Muscle layer of duodenum (tissue), 2 donors: ENCODE data around the gene ARL16.
A peak's percentile ranks its signal among the peaks of the same experiment; 100 is the strongest.

Experiments
- H3K27ac ChIP-seq: one replicate; pipeline ENCODE4 v1.7.0; 2013; ENCODE audit warnings: mild to moderate bottlenecking, low read length
- H3K27me3 ChIP-seq: one replicate; pipeline ENCODE4 v1.7.0; 2013; ENCODE audit warnings: low read depth, mild to moderate bottlenecking, control low read depth, low read length
- H3K36me3 ChIP-seq, 2 donors: one replicate each; pipeline ENCODE4 v1.7.0; 2013; ENCODE audit warnings: low read length in 2 of 2, control low read depth in 1 of 2, mild to moderate bottlenecking in 1 of 2; ENCODE audit not compliant: insufficient read depth in 2 of 2, control insufficient read depth in 1 of 2
- H3K4me1 ChIP-seq, 2 donors: one replicate each; pipeline ENCODE4 v1.7.0; 2013; ENCODE audit warnings: low read length in 2 of 2, mild to moderate bottlenecking in 2 of 2, control low read depth in 1 of 2, moderate library complexity in 1 of 2; ENCODE audit not compliant: insufficient read depth in 2 of 2, control insufficient read depth in 1 of 2
- H3K4me3 ChIP-seq, 2 donors: one replicate each; pipeline ENCODE4 v1.7.0; 2013; ENCODE audit warnings: low read length in 2 of 2, low read depth in 1 of 2, mild to moderate bottlenecking in 1 of 2
- H3K9me3 ChIP-seq, 2 donors: one replicate each; pipeline ENCODE4 v1.7.0; 2013; ENCODE audit warnings: low read length in 2 of 2, control low read depth in 1 of 2, mild to moderate bottlenecking in 1 of 2; ENCODE audit not compliant: control insufficient read depth in 1 of 2
- donor health status: healthy.

Gene ARL16

DNA sequence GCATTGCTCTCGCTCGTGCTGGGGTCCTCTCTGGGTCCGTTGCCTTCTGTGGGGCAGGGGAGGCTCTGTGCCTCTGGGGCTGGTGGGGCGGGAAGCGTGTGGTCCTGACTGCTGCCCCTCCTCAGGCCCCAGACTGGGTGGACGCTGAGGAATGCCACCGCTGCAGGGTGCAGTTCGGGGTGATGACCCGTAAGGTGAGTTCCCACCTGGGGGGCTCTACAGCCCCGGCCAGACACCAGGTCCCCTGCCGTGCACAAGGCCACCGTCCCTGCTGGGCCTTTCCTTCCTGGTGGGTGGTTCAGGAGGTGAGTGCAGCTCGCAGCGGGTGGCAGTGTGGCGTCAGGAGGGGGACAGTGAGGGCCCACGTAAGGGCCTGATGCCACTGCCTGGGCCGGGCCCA is 7.0 kb upstream of the ARL16 start:
- Histone ChIP-seq H3K9me3 (no peaks in the 10 kb centered on the region), H3K4me3 (no peak overlapping the region), H3K36me3 (peaks cover 55 to 93% of the 10 kb centered on the region in 2 donors), H3K27me3 (no peaks in the 10 kb centered on the region), H3K4me1 (peaks cover 0 to 2% of the 10 kb centered on the region in 2 donors), H3K27ac (no peak overlapping the region)

DNA sequence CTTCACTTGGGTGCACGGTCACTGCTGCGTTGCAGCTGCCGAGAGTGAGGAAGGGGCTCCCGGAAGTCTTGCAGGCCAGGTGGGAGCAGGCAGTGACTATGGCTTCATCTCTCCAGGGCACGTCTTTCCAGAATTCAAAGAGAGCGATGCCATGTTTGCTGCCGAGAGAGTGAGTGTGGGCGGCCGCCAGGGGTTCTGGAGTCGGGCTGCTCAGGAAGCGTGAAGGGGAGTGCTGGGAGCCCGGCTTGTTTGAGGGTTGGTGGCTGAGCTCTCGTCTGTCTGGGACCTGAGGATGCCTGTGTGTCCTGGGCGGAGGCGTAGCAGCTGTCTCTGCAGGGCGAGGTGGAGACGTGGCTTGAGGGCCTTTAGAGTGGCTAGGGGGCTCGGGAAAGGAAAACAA is 6.5 kb upstream of the ARL16 start:
- H3K4me3 ChIP-seq = no peak overlapping the region
- H3K27me3 ChIP-seq = no peaks in the 10 kb centered on the region
- peaks cover 3 to 7% of the 10 kb centered on the region in 2 donors for H3K4me1 ChIP-seq
- H3K36me3 ChIP-seq = peaks cover 52 to 88% of the 10 kb centered on the region in 2 donors
- H3K9me3 ChIP-seq = no peaks in the 10 kb centered on the region
- no peak overlapping the region for H3K27ac ChIP-seq

DNA sequence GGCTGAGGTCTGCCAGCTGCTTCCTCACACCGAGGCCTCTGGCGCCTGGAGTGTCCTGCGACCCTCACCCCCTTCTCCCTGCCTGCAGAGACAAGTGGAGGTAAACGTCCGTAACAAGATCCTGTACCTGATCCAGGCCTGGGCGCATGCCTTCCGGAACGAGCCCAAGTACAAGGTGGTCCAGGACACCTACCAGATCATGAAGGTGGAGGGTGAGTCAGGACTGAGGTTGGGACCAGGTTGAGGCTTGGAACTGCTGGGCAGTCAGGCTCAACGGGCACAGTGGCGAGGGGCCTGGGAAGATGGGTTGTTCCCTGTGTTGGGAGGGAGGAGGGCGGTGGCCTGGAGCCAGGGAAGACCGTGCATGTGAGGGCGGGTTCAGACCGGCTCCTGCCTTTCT is 5.0 kb upstream of the ARL16 start:
- Histone ChIP-seq H3K36me3 (peaks cover 39 to 78% of the 10 kb centered on the region in 2 donors), H3K4me1 (peaks cover 9 to 13% of the 10 kb centered on the region in 2 donors), H3K4me3 (no peak overlapping the region)

DNA sequence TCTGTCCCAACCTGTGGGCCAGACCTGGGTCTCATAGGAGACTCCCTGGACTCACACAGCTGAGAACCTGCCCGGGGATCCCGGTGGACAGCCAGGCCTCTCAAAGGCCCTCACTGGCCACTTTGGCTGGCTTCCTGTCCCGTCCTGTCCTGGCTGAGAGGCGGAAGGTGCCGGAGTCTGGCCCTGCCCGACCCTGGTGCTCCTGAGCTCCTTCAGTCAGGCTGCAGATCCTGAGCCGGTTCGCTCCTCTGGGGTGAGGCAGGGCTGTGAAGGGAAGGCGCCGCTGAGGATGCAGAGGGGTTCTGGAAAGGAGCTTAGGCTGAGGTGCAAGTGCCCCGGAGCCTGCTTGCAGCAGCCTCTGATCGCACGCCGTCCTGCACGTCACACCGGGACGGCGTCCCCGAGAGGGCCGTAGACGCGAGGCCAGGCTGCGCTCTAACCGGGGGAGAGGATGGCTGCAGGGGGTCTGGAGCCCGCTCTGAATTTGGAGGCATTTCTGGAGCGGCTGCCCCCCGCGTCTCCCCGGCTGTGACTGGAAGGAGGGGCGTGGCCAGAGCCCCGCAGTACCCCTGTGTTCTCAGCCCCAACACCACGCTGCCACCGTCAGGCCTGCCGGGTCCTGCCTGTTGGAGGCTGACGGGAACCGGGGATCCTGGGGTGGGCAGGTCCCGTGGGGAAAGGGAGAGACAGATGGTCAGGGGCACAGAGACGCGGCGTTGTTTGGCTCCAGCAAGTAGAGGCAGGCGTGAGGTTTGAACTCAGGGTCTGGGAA is 4.4 kb upstream of the ARL16 start:
- H3K4me3 ChIP-seq = no peak overlapping the region
- no peak overlapping the region for H3K27ac ChIP-seq
- no peaks in the 10 kb centered on the region for H3K27me3 ChIP-seq
- H3K9me3 ChIP-seq = no peaks in the 10 kb centered on the region
- H3K4me1 ChIP-seq = peaks cover 9 to 16% of the 10 kb centered on the region in 2 donors
- H3K36me3 ChIP-seq = peaks cover 39 to 72% of the 10 kb centered on the region in 2 donors

More for the DNA sequence above, 5.0 kb upstream of the ARL16 start:
- H3K9me3 ChIP-seq = no peaks in the 10 kb centered on the region
- no peaks in the 10 kb centered on the region for H3K27me3 ChIP-seq
- H3K27ac ChIP-seq = no peak overlapping the region

DNA sequence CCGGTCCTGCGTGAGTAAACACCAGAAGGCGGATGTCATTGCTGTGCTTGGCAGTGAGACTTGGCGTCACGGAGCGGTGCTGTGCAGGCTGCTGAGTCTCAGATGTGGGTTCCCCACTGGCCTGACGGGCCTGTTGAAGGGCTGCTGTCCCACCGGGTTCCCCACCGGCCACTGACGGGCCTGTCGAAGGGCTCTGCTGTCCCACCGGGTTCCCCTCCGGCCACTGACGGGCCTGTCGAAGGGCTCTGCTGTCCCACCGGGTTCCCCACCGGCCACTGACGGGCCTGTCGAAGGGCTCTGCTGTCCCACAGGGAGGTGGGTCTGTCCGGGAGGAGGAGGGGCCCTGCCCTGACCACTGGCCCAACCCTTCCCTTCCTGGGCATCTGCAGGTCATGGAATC is 3.0 kb upstream of the ARL16 start:
- H3K9me3 ChIP-seq = no peaks in the 10 kb centered on the region
- no peak overlapping the region for H3K27ac ChIP-seq
- H3K36me3 ChIP-seq = peaks cover 33 to 60% of the 10 kb centered on the region in 2 donors
- H3K27me3 ChIP-seq = no peaks in the 10 kb centered on the region
- H3K4me3 ChIP-seq = no peak overlapping the region
- peaks cover 9 to 25% of the 10 kb centered on the region in 2 donors for H3K4me1 ChIP-seq

DNA sequence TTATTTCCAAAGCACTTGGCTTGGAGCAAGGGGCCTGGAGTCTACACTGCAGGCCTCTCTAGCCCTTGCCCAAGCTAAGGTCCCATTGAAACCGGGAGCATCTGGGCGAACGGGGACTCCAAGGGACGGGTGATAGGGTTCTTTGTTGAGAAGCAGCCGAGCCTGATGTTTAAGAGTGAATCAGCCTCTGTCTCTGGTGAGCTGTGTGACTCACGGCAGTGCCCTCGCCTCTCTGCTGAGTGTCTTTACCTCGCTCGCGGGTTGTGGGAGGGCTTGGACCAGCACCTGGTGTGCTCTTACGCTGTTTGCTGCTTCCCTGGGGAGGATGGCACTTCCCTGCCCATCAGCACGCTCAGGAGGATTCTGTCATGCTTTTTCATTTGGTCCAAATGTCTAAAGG is 1.5 kb upstream of the ARL16 start:
- Histone ChIP-seq H3K4me3 (peak overlapping the region; percentile 81 to 82), H3K36me3 (peaks cover 25 to 50% of the 10 kb centered on the region in 2 donors), H3K27ac (peak overlapping the region; percentile 53), H3K4me1 (peaks cover 9 to 25% of the 10 kb centered on the region in 2 donors), H3K27me3 (no peaks in the 10 kb centered on the region), H3K9me3 (no peaks in the 10 kb centered on the region)

DNA sequence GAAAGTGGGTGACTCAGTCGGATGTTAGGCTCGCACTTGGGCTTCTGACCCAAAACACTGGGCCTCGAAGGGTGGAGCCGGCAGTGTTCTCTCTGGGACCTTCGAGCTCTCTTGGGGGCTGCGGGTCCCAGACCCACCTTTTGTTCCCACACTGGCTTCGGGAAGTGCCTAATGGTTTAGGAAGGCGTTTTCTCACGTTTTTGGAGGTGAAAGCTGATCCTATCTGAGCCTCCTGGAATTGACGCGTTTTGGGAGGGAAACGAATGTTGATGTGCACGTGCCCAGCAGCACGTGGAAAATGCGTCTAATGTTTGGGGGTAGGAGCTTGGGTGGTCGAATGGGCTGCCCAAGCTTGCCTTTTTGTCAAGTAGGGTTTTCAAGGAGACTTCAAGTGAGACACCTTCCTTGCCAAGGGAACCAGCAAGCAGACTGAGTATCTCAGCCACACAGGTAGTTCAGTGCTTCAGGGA is 880 bp upstream of the ARL16 start:
- Histone ChIP-seq H3K9me3 (no peaks in the 10 kb centered on the region), H3K27ac (peak overlapping the region; percentile 53), H3K4me3 (peak overlapping the region; percentile 81 to 82), H3K27me3 (no peaks in the 10 kb centered on the region), H3K4me1 (peaks cover 9 to 25% of the 10 kb centered on the region in 2 donors), H3K36me3 (peaks cover 25 to 50% of the 10 kb centered on the region in 2 donors)

DNA sequence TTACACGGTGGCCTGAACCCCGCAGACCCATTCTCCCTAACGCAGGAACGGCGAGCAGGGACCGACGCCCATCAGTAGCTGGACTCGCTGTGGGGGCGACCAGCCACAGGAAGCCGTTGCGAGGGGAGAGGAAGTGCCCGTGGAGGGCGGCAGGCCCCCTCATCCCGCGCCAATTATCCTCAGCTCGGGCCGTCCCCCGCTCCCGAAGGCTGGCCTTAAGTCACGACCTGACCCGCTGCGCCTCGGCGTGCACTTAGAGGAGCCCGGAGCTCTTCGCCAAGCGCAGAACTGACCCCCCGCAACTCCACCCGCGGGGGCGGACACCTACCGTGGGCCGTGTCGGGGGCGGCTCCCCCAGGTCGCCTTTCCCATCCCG is 401 bp downstream of the ARL16 start:
- peak overlapping the region; percentile 56 for H3K27ac ChIP-seq
- H3K4me3 ChIP-seq = peak overlapping the region; percentile 81 to 82
- peaks cover 9 to 25% of the 10 kb centered on the region in 2 donors for H3K4me1 ChIP-seq
- peaks cover 15 to 38% of the 10 kb centered on the region in 2 donors for H3K36me3 ChIP-seq
- H3K9me3 ChIP-seq = no peaks in the 10 kb centered on the region
- no peaks in the 10 kb centered on the region for H3K27me3 ChIP-seq

DNA sequence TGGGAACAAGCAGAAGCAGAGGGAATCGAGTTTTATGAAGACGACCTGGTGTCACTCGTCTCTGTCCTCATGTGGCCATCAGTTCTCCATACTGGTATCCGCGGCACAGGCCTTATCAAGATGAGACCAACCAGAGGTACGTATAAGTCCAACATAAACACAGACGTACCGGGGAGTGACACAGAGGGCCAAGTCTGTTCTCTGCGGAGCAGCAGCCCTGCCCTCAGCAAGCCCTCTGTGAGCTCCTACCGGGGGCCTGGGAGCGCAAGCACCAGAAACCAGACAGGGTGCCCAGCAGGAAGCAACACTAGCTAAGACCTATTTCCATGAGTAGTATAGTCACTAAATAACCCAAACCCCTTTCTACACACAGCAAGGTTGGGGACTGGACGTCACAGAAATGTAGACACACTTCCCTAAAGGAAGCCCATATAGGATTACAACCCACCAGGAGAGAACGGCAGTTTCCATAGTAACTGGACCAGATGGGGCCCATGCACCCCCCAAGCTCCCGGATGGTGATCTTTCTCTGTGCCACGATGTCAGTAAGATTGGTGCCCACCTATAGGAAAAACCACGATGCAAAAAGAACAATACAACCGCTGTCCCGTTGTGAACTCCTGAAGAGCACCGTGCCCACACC is 911 bp downstream of the ARL16 start:
- peak overlapping the region; percentile 81 to 82 for H3K4me3 ChIP-seq
- no peaks in the 10 kb centered on the region for H3K27me3 ChIP-seq
- H3K36me3 ChIP-seq = peaks cover 14 to 33% of the 10 kb centered on the region in 2 donors
- H3K4me1 ChIP-seq = peaks cover 9 to 25% of the 10 kb centered on the region in 2 donors
- no peaks in the 10 kb centered on the region for H3K9me3 ChIP-seq
- peak overlapping the region; percentile 56 for H3K27ac ChIP-seq

DNA sequence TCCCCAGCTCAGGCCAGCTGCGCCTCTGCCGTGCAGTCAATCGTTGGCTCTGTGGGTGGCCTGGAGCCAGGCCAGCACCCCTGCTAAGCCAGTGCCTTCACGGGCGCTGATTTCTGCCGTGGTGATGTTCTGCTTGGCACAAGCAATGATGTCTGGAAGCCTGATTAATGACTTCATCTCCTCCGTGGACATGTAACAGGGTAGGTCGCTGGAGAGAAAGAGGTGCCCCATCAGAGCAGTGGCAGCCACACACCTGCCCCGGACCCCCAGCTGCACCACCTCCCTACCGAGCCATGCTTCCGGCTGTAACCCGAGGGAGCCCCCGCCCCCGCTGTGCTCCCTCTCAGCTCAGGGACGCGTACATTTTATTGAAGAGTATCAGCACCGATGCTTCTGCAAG is 1.9 kb downstream of the ARL16 start:
- peaks cover 6 to 23% of the 10 kb centered on the region in 2 donors for H3K36me3 ChIP-seq
- no peak overlapping the region for H3K27ac ChIP-seq
- H3K9me3 ChIP-seq = no peaks in the 10 kb centered on the region
- H3K4me1 ChIP-seq = peaks cover 9 to 25% of the 10 kb centered on the region in 2 donors
- no peak overlapping the region for H3K4me3 ChIP-seq
- no peaks in the 10 kb centered on the region for H3K27me3 ChIP-seq

DNA sequence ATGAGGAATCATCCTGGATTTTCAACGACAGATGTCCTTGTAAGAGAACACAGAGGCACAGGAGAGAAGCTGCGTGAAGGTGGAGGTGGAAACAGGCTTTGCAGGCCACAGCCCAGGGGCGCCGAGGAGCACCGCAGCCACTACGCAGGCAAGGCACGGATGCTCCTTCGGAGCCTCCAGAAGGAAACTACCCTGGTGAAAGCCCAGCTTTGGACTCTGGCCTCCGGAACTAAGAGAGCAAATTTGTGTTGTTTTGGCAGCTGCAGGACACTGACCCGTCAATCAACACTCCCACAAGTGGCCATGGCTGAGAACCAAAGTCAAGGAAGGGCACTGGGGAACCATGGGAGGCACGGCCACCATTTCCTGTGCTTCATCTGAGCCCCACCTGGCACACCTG is 3.4 kb downstream of the ARL16 start:
- peaks cover 7 to 20% of the 10 kb centered on the region in 2 donors for H3K4me1 ChIP-seq
- H3K27me3 ChIP-seq = no peaks in the 10 kb centered on the region
- no peaks in the 10 kb centered on the region for H3K9me3 ChIP-seq
- no peak overlapping the region for H3K27ac ChIP-seq
- H3K4me3 ChIP-seq = no peak overlapping the region
- H3K36me3 ChIP-seq = peaks cover 0 to 17% of the 10 kb centered on the region in 2 donors
